ENCODE data around the gene GET3.

GET3 gene

GRCh38 chr19:12754465-12755196 lies 17.3 kb downstream of the GET3 start:
- DNase-seq: no peak

- no peak for DNase-seq
These were observed 19.0 kb downstream of the GET3 start for GRCh38 chr19:12756150-12756883.

DNA sequence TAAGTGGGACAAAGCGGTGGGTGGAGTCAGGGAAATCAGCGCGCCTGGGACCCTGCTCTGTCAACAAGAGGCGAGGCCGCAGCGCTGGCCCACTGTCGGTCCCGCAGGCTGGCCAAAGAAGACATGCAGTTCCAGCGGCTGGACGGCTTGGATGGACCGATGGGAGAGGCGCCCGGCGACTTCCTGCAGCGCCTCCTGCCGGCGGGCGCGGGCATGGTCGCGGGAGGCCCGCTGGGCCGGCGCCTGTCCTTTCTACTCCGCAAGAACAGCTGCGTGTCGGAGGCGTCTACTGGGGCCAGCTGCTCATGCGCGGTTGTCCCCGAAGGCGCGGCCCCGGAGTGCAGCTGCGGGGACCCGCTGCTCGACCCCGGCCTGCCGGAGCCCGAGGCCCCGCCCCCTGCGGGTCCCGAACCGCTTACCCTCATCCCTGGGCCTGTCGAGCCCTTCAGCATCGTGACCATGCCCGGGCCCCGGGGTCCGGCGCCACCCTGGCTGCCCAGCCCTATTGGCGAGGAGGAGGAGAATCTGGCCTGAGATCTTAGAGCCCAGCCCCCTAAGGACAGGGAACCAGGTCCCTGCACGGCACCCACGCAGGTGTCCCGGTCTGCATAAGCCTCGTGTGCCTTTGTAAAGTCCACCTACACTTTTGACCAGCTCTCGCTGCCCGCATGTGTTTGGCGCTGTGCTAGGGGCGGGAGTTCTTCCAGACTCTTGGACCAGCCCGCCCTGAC lies 20.4 kb downstream of the GET3 start:
- DNase-seq: peak; percentile 44

- no peak for DNase-seq
These were observed 22.4 kb downstream of the GET3 start for GRCh38 chr19:12759686-12760085.

DNA sequence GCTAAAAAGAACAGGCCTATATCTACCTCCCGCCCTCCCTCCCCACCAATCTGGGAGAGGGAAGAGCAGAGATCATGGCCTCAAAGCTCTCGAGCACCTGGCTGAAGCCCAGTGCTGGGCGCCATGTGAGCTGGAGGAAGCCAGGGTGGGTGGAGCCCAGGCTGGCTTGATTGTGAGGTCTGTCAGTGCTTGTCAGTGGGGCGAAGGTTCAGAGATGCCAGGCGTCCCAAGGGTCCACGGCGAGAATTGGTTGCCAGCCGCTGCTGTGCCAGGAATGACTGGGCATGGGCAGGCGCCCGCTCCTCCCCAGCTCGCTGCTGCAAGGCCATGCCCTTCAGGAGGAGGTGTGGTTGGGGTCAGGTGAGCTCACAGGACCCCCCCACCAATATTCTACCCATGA lies 25.8 kb downstream of the GET3 start:
- no peak for DNase-seq

DNA sequence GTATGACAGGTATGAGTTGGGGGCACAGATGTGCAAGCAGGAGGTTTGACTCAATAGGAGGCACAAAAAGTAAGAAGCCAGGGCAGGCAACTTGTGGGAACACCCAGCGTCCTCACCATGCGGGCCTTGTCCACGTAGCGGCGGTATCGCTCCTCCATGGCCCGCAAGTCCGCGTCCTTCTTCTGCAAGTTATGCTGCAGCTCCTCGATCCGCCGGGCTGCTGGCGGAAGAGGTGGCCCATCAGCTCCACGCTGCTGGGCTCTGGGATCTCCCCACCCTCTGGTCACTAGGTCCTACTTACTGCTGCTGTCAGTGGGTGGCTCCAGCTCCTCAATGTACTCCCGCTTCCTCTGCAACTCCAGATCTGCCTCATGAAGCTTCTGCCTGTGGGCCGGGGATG lies 27.4 kb downstream of the GET3 start:
- no peak for DNase-seq

DNA sequence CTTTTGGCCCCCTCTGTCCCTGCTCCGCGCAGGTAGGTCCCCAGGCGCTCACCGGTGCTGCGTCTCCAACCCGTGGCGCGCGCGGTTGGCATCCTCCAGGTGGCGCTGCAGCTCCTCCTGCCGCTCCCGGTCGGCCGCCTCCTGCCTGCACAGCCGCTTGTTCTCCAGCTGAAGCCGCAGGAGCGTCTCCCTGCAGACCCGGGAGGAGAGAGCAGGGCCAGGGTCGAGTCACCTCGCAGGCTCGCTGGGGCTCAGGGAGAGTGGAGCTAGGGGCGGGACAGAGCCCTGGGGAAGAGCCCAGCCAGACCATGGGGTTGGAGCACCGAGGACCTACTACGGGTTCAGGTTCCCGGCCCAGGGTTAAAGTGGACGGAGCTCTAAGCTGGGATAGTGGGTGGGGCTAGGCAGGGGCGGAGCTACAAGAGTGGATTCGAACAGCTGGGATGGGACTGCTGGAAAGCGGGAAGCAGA lies 28.8 kb downstream of the GET3 start:
- DNase-seq: no peak

GRCh38 chr19:12767150-12767549 lies 29.9 kb downstream of the GET3 start:
- DNase-seq: no peak

GRCh38 chr19:12767666-12768065 lies 30.4 kb downstream of the GET3 start:
- no peak for DNase-seq

DNA sequence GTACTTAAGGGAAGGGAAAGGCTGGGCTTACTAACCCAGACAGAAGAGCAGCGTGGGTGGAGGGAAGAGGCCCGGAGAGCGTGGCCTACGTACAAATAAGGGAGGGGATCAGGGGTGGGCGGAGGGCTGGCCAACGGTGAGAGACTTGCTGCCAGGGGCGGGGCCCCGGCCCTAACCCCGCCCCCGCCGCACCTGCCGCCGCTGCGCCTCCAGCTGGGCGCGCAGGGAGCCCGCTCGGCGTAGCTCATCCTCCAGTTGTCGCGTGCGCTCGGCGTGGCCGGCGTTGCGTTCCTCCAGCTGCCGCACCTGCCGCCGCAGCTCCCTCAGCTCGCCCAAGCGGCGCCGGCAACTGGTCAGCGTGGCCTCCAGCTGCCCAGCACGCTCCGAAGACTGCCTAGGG lies 32.4 kb downstream of the GET3 start:
- DNase-seq: no peak

DNA sequence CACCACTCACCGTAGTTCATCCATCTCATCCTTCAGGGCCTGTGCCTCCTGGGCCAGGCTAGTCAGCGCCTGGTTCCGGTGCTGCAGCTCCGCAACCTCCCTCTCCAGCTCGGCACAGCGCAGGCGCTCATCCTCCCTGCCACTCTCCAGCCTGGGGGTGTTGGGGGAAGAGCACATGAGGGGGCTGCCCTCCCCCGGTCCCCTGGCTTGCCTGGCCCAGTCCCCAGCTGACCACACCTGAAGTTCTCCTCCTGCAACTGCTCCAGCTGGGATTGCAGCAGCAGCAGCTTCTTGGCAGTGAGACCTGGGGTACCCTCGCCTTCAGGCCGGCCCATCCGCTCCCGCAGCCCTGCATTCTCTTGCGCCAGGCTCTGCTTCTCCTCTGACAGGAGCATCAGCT lies 33.6 kb downstream of the GET3 start:
- no peak for DNase-seq

GRCh38 chr19:12772323-12772722 lies 35.0 kb downstream of the GET3 start:
- no peak for DNase-seq

DNA sequence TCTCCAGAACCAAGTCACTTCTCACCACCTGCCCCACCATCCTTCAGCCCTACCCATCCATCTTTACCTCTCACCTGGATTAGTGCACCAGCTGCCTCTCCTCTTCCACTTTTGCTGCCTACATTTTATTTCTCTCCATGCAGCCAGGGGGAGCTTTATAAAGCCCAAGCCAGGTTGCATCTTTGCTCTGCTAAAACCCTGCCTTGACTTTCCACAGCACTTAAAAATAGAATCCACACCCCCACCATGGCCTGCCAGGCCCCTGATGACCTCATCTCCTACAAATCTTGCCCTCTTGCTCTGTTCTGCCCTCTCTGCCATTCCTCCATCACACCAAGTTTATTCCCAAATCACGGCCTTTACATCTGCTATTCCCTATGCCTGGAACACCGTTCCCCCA lies 36.3 kb downstream of the GET3 start:
- DNase-seq: no peak

DNA sequence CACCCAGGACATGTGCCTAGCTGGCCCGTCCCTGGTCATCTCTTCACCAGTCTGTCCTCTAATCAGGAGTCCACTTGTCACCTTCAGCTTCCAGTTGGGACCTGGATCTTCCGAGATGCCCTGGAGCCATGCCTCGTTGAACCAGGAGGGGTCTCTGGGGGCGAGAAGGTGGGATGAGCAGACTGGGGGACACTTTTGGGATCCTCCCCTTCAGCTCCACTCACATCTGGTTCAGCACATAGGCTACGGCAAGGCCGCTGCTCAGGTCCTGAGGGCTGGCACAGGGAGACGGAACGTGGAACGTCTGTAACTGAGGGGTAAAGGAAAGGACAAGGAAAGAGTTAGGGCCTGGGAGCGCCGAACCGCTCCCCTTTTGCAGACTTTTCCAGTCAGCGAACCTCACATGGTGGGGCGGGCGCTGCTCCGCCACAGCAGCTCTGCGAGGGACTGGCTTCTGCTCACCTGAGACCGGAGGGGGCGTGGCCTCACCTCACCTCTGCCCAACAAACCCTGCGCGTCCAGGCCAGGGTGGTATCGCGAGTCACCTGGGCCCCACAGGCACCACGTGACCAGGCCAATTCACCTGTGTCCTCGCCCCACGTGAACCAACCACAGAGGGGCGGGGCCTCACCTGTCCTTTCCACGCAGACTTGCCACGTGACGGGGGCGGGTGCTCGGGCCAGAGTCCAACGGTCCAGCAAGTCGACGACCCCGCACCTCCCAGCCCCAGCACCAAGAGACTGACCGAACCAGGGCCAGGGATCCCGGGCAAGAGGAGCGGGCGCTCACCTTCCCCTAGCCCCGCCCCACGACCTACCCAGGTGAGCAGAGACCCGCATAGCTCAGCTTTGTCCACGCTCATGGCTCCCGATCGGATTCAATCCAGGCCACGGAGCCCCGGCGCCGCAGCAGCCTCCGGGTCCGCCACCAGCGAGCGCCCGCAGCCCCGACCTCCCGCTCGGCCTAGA lies 37.6 kb downstream of the GET3 start, which contains the start of gene HOOK2:
Gene HOOK2, minus strand, starts transcription at position 965 of the 968 bp plus-strand sequence. Its CDS starts 103 bp downstream, at position 862.
- DNase-seq: no peak

- DNase-seq: no peak
These were observed 40.1 kb downstream of the GET3 start for GRCh38 chr19:12777217-12778016.

- peak; percentile 48 for DNase-seq
These were observed 41.0 kb downstream of the GET3 start for GRCh38 chr19:12778017-12778904.

DNA sequence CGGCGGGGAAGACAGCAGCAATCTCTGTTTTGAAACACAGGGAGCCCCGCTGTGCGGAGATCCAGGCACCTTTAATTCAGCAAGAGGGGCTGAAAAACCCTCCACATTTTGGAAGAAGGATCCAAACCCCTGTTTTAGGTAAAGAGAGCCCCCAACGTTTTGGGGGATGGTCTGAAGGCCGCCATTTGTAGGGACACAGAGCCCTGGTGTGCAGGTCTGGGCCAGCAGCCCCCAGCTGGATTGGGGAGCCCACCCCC lies 41.5 kb downstream of the GET3 start:
- DNase-seq: no peak

DNA sequence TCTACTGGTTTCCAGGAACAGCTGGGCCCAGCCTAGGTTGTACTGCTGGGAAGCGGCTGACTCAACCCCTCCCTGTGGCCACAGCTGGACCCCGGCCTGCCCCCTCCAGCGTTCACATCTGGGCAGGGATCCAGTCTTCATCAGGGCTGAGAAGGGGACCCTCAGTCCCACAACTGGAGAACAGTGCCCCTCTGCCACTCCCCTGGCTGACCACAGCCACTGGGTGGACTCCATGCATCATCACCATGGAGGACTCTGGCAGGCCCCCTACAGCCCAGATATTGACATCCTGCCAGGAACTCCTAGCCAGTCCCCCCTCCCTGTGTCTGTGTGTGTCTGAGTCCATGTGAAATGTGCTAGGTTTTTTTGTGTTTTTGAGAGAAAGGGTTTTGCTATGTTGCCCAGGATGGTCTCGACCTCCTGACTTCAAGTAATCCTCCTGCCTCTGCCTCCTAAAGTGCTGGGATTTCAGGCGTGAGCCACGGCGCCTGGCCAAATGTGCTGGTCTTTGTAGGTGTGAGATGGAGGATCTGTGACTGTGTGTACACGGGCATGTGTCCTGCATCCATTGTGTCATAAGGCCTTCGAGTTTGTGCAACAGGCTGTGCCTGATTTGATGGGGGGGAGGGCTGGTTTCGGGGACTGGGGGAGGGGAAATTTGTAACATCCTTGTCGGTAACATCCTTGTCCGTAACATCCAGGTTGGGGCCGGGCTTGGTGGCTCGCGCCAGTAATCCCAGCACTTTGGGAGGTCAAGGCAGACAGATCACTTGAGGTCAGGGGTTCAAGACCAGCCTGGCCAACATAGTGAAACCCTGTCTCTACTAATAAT lies 42.1 kb downstream of the GET3 start:
- DNase-seq: no peak

DNA sequence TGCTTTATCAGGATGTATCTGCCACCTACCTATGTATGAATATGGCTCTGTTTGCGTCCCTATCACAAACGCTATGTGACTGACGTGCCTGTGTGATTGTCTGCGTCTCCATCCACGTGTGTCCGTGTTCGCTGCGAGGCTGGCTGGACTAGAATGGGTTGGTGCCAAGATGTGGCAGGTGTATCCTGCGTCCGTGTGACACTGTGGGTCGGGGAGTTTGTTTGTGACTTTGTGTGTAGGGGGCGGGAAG lies 44.8 kb downstream of the GET3 start:
- no peak for DNase-seq

Measured in NCI-H524 treated with DMSO at 0.1 percent for 48 hours (cell line).